OCI-LY7 (cell line): ENCODE measurements around the gene DOK7. TPM values are rescaled to one million over a fixed set of nuclear protein-coding genes. Genes with fewer than 3 reads are reported as not detected.

Experiments
- BruUV-seq: library from RNA; stranded (reverse); fragments of 400-500 nt; replicated peaks from 2 replicates; lab custom pipeline; 2021; lab: Mats Ljungman, UMichigan
- CTCF ChIA-PET: fragments of 300-600 bp; sonication (Branson Sonifier 250); formaldehyde crosslinking; loops from one replicate; lab custom pipeline; 2022; ENCODE audit warnings: antibody characterized with exemption; ENCODE audit not compliant: unreplicated experiment; lab: Charles Lee
- POLR2A ChIA-PET: fragments of 300-600 bp; sonication (Branson Sonifier 250); formaldehyde crosslinking; loops from one replicate; lab custom pipeline; 2022; ENCODE audit warnings: antibody characterized with exemption; lab: Charles Lee
- DNase-seq: peaks from one replicate; pipeline ENCODE4 v3.0.0-alpha.2; 2015; ENCODE audit warnings: low spot score
- H2AFZ ChIP-seq: fragments of 200-600 bp; sonication (generic), shearing (Covaris generic); 2 replicates; pipeline ENCODE4 v1.6.1; 2014; ENCODE audit warnings: mild to moderate bottlenecking, antibody characterized with exemption, low read length, moderate library complexity
- H3K27ac ChIP-seq: fragments of 200-600 bp; sonication (generic); 2 replicates; pipeline ENCODE4 v1.5.1; 2014; ENCODE audit warnings: mixed run types, low read depth, mild to moderate bottlenecking, moderate library complexity, low read length, inconsistent platforms; ENCODE audit not compliant: poor library complexity, severe bottlenecking
- H3K36me3 ChIP-seq: fragments of 200-600 bp; sonication (generic); 2 replicates; pipeline ENCODE4 v1.6.1; 2014; ENCODE audit warnings: mild to moderate bottlenecking, antibody characterized with exemption, low read length, moderate library complexity, mixed read lengths; ENCODE audit not compliant: insufficient read depth
- H3K4me1 ChIP-seq: fragments of 200-600 bp; sonication (generic); 2 replicates; pipeline ENCODE4 v1.5.1; 2014; ENCODE audit warnings: mild to moderate bottlenecking, low read length; ENCODE audit not compliant: insufficient read depth, poor library complexity, severe bottlenecking
- H3K4me2 ChIP-seq: fragments of 200-600 bp; sonication (generic); 2 replicates; pipeline ENCODE4 v1.6.1; 2014; ENCODE audit warnings: mild to moderate bottlenecking, low read length
- H3K4me3 ChIP-seq: fragments of 200-600 bp; sonication (generic); 2 replicates; pipeline ENCODE4 v1.5.1; 2014; ENCODE audit warnings: mild to moderate bottlenecking, low read depth, low read length; ENCODE audit not compliant: poor library complexity, severe bottlenecking
- H3K79me2 ChIP-seq: fragments of 200-600 bp; sonication (generic); 2 replicates; pipeline ENCODE4 v1.6.1; 2016; ENCODE audit warnings: low read depth, mild to moderate bottlenecking, low read length, moderate library complexity, mixed read lengths; ENCODE audit not compliant: insufficient read depth
- H3K9me2 ChIP-seq: fragments of 200-600 bp; sonication (generic); 2 replicates; pipeline ENCODE4 v1.6.1; 2016; ENCODE audit warnings: mild to moderate bottlenecking, low read length, mixed read lengths; ENCODE audit not compliant: insufficient read depth
- H3K9me3 ChIP-seq: fragments of 200-600 bp; sonication (generic); 2 replicates; pipeline ENCODE4 v1.6.1; 2014; ENCODE audit warnings: mild to moderate bottlenecking, mixed run types, low read length, mixed read lengths
- H4K20me1 ChIP-seq: fragments of 200-600 bp; sonication (generic); 2 replicates; pipeline ENCODE4 v1.6.1; 2014; ENCODE audit warnings: mild to moderate bottlenecking, antibody characterized with exemption, low read length, moderate library complexity, mixed read lengths; ENCODE audit not compliant: insufficient read depth
- EZH2phosphoT487 ChIP-seq: fragments of 200-600 bp; sonication (generic); IDR thresholded peaks from 2 replicates; pipeline ENCODE4 v1.6.1; 2018; ENCODE audit warnings: low read depth, borderline replicate concordance, mild to moderate bottlenecking, mixed run types, antibody characterized with exemption, low read length, moderate library complexity, mixed read lengths
- intact Hi-C: fragments of 100-400 bp; cut with micrococcal nuclease; formaldehyde crosslinking; loops from one replicate; pipeline ENCODE4 v1.10.0; 2022; ENCODE audit not compliant: unreplicated experiment
- total RNA-seq, 2 experiments: library from RNA; depleted of rRNA in 1 of 2; stranded (reverse); fragments of >200 nt in 1 of 2; shearing (Covaris generic) in 1 of 2; gene quantifications; 2 replicates each; pipeline ENCODE4 v1.2.3, GENCODE V29; 2014 to 2022
- TF ChIP-seq, protein P1 (sequence below): fragments of 200-600 bp; sonication (generic); conservative IDR thresholded peaks from 2 replicates; pipeline ENCODE4 v1.5.1; 2014; ENCODE audit warnings: mild to moderate bottlenecking, antibody characterized with exemption, low read length, moderate library complexity, mixed read lengths

The DOK7 gene
- total RNA-seq, 2 experiments from 2014 or later, result 1.5 TPM; not detected in 1

DNA sequence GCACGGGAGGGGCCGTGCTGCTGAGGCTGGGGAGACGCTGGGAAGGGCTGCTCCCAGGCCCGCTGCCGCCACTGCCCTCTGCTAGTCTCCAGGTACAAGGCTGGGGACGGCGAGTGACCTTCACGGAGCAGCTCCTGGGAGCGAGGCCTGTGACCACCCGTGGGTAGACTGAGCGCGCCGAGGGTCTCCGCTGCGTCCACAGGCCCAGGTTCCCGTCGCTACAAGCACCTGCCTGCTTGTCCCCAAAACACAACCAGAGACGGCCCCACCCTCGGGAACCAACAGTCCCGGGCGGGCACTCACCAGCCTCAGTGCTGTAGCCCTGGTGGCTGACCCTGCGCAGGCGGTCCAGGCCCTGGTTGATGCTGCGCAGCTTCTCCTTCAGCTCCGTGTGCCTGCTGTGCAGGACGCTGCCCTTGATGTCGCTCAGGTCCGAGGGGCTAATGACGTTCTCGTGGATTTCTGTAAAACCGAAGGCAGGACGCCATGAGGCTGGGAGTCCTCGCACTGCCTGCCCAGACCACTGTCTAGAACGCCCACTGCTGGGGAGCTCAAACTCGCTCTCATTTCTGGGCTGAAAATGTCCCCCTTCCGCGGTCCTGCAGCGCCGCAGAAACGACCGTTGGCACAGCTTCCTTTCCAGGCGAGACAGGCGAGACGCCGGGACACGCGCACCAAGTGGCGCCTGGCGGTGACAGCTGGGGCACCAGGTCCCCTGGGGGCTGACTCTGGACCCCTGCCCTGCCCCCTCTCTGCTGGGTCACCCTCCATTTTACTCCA, 54.8 kb downstream of the DOK7 start:
- Histone ChIP-seq H3K9me2 (no peaks in the 10 kb centered on the region), H3K4me3 (no peak overlapping the region)
- CTCF ChIA-PET, result no interaction called here

DNA sequence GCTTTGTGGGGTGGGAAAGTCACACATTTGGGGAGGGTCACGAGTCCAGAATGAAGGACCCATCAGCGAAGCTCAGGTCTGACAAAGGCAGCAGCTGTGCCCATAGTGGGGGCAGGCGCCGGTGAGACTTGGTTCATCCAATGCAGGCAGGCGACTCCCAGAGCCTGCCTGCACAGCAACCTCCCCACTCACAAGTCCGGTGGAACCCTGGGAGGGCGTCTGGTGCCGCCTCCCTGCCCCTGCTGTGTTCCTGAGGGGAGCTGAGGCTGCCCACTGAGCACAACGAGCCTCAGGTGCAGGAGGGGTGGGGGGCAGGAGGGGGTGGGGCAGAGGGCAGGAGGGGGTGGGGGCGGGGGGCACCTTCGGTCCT, 55.4 kb downstream of the DOK7 start:
- Histone ChIP-seq H3K9me3 (no peaks in the 10 kb centered on the region), H3K27ac (no peak overlapping the region), H3K4me1 (no peaks in the 10 kb centered on the region), H3K9me2 (no peaks in the 10 kb centered on the region), H3K4me3 (no peak overlapping the region), H3K4me2 (no peak overlapping the region), H3K79me2 (no peaks in the 10 kb centered on the region), H4K20me1 (no peaks in the 10 kb centered on the region), H3K36me3 (peaks cover 75% of the 10 kb centered on the region), H2AFZ (no peak overlapping the region)
- ChIA-PET POLR2A (no interaction called here), CTCF (no interaction called here)
- intact Hi-C loops, result no loop called here
- BruUV-seq, result no TSS peak
- no peak for TF ChIP-seq EZH2phosphoT487
- TF ChIP-seq, protein P1, sequence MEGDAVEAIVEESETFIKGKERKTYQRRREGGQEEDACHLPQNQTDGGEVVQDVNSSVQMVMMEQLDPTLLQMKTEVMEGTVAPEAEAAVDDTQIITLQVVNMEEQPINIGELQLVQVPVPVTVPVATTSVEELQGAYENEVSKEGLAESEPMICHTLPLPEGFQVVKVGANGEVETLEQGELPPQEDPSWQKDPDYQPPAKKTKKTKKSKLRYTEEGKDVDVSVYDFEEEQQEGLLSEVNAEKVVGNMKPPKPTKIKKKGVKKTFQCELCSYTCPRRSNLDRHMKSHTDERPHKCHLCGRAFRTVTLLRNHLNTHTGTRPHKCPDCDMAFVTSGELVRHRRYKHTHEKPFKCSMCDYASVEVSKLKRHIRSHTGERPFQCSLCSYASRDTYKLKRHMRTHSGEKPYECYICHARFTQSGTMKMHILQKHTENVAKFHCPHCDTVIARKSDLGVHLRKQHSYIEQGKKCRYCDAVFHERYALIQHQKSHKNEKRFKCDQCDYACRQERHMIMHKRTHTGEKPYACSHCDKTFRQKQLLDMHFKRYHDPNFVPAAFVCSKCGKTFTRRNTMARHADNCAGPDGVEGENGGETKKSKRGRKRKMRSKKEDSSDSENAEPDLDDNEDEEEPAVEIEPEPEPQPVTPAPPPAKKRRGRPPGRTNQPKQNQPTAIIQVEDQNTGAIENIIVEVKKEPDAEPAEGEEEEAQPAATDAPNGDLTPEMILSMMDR, result no peak
- DNase-seq, result no peak

More for the DNA sequence above, 54.8 kb downstream of the DOK7 start:
- DNase-seq, result no peak
- intact Hi-C loops, result no loop called here
- no peaks in the 10 kb centered on the region for H3K4me1 ChIP-seq
- H3K4me2 ChIP-seq, result no peak overlapping the region
- BruUV-seq, result no TSS peak
- no peaks in the 10 kb centered on the region for H3K9me3 ChIP-seq
- TF ChIP-seq, protein P1, result no peak
- H4K20me1 ChIP-seq, result no peaks in the 10 kb centered on the region
- POLR2A ChIA-PET, result no interaction called here
- no peak overlapping the region for H3K27ac ChIP-seq
- no peak overlapping the region for H2AFZ ChIP-seq
- no peaks in the 10 kb centered on the region for H3K79me2 ChIP-seq
- peaks cover 73% of the 10 kb centered on the region for H3K36me3 ChIP-seq

DNA sequence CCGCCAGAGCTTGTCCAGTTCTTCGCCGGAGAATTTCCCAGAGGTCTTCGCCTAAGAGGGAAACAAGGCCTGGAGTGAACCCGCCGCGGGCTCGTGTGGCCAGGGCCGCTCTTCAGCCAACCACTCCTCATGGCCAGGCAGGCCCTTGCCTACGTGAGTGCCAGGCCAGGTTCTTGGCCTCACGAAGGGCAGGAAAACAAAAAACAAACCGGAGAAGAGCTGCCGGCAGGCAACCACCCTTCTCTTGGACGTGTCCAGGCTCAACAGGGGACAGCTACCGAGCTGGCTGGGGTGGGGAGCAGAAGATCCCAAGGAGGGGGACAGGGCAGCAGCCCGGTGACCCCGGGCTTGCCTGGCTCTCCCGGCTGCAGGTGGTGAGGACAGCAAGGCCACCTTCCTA, 55.8 kb downstream of the DOK7 start:
- intact Hi-C loops, result no loop called here
- Histone ChIP-seq H3K4me3 (no peak overlapping the region), H3K4me1 (no peaks in the 10 kb centered on the region), H4K20me1 (no peaks in the 10 kb centered on the region), H3K9me2 (no peaks in the 10 kb centered on the region), H3K36me3 (peaks cover 75% of the 10 kb centered on the region), H2AFZ (no peak overlapping the region), H3K4me2 (no peak overlapping the region), H3K9me3 (no peaks in the 10 kb centered on the region), H3K79me2 (no peaks in the 10 kb centered on the region), H3K27ac (no peak overlapping the region)
- DNase-seq, result no peak
- ChIA-PET POLR2A (no interaction called here), CTCF (no interaction called here)
- TF ChIP-seq, protein P1, result no peak
- no peak for TF ChIP-seq EZH2phosphoT487
- no TSS peak for BruUV-seq
